Neural cell (in vitro differentiated cells): ENCODE data around the gene ADGRG1.

Source experiments
- EP300 ChIP-seq: fragments of 450-650 bp; conservative IDR thresholded peaks from 2 replicates; pipeline ENCODE4 v1.6.1; 2014; ENCODE audit warnings: antibody characterized with exemption, mild to moderate bottlenecking, moderate library complexity; ENCODE audit not compliant: poor library complexity, severe bottlenecking
- EZH2 ChIP-seq: fragments of 200-600, 300-800 bp; shearing (Covaris generic), sonication (generic); IDR thresholded peaks from 2 replicates; pipeline ENCODE4 v1.6.1; 2014; ENCODE audit warnings: antibody characterized with exemption, low read length, borderline replicate concordance, mild to moderate bottlenecking; ENCODE audit not compliant: insufficient read depth, poor library complexity, severe bottlenecking

GRCh38 chr16:57714047-57714446, 85.6 kb downstream of the ADGRG1 start:
- no peak for TF ChIP-seq EP300
- TF ChIP-seq EZH2: no peak
